MCF 10A (cell line): Measurements from ENCODE around the gene SLC19A3. TPM values are rescaled to one million over a fixed set of nuclear protein-coding genes. Genes with fewer than 3 reads are reported as not detected.

Source experiments
- BruUV-seq: library from RNA; stranded (reverse); fragments of 400-500 nt; replicated peaks from 2 replicates; lab custom pipeline; 2021; lab: Mats Ljungman, UMichigan
- CTCF ChIA-PET: fragments of 300-600 bp; sonication (Branson Sonifier 250); formaldehyde crosslinking; extraction: SDS; loops from one replicate; lab custom pipeline; 2021; ENCODE audit warnings: antibody characterized with exemption, inconsistent platforms; lab: Yijun Ruan, JAX
- POLR2A ChIA-PET: fragments of 300-600, 350-650 bp; sonication (Branson Sonifier 250); formaldehyde crosslinking; extraction: SDS; loops from one replicate; lab custom pipeline; 2020; ENCODE audit warnings: antibody characterized with exemption, inconsistent platforms; lab: Yijun Ruan, JAX
- DNase-seq: peaks from one replicate; pipeline ENCODE4 v3.0.0-alpha.2; 2018; ENCODE audit not compliant: unreplicated experiment
- H3K27ac Mint-ChIP-seq: one replicate; pipeline ENCODE4 v1.8.0; 2022; ENCODE audit warnings: mild to moderate bottlenecking, low read depth, mixed read lengths; ENCODE audit not compliant: unreplicated experiment
- H3K27me3 Mint-ChIP-seq: one replicate; pipeline ENCODE4 v1.8.0; 2022; ENCODE audit warnings: mixed read lengths; ENCODE audit not compliant: insufficient read depth, unreplicated experiment
- H3K36me3 Mint-ChIP-seq: one replicate; pipeline ENCODE4 v1.8.0; 2022; ENCODE audit warnings: mild to moderate bottlenecking, moderate library complexity, mixed read lengths; ENCODE audit not compliant: insufficient read depth, unreplicated experiment
- H3K4me1 Mint-ChIP-seq: one replicate; pipeline ENCODE4 v1.8.0; 2022; ENCODE audit warnings: mixed read lengths; ENCODE audit not compliant: insufficient read depth, unreplicated experiment
- H3K4me3 Mint-ChIP-seq: one replicate; pipeline ENCODE4 v1.8.0; 2022; ENCODE audit warnings: mild to moderate bottlenecking, moderate library complexity, mixed read lengths; ENCODE audit not compliant: unreplicated experiment
- H3K9me3 Mint-ChIP-seq: one replicate; pipeline ENCODE4 v1.8.0; 2022; ENCODE audit warnings: mixed read lengths; ENCODE audit not compliant: unreplicated experiment
- CTCF ChIP-seq: fragments of 200-600 bp; IDR thresholded peaks from one replicate; pipeline ENCODE4 v1.8.0; 2022; ENCODE audit warnings: antibody characterized with exemption, mild to moderate bottlenecking; ENCODE audit not compliant: unreplicated experiment
- intact Hi-C: fragments of 100-400 bp; cut with micrococcal nuclease; formaldehyde crosslinking; loops from 2 replicates; pipeline ENCODE4 v1.14.1; 2022
- total RNA-seq: library from RNA; stranded (reverse); gene quantifications from 2 replicates; pipeline ENCODE4 v1.2.3, GENCODE V29; 2022

SLC19A3 gene
- total RNA-seq, 1 experiment from 2014 or later, result not detected

- CTCF ChIA-PET, result interaction anchor here (0.6 to 1.6 kb wide), 4 partner anchors 116 to 1001 kb away, joined by 3 to 7 read pairs (median 3); no protein-coding TSS in a partner anchor
- BruUV-seq, result no TSS peak
- intact Hi-C loops, result loop anchor here (2.0 to 10.0 kb wide), 2 partner anchors 175 to 999 kb away; no protein-coding TSS in a partner anchor
- POLR2A ChIA-PET, result interaction anchor here (0.6 kb wide), 1 partner anchor 159 kb away, joined by 3 read pairs; no protein-coding TSS in a partner anchor
- Mint-ChIP-seq H3K27me3 (no peaks in the 10 kb centered on the region), H3K9me3 (no peaks in the 10 kb centered on the region), H3K4me3 (no peak overlapping the region), H3K27ac (no peak overlapping the region), H3K36me3 (no peaks in the 10 kb centered on the region), H3K4me1 (peaks cover 14% of the 10 kb centered on the region)
- peak; percentile 95 for DNase-seq
- no peak for TF ChIP-seq CTCF
Measured at GRCh38 chr2:227655454-227655853, 62.4 kb downstream of the SLC19A3 start.

GRCh38 chr2:227654426-227654825 lies 63.4 kb downstream of the SLC19A3 start:
- no TSS peak for BruUV-seq
- intact Hi-C loops, result loop anchor here (2.0 to 10.0 kb wide), 2 partner anchors 174 to 1000 kb away; no protein-coding TSS in a partner anchor
- no peak overlapping the region for H3K4me3 Mint-ChIP-seq
- H3K36me3 Mint-ChIP-seq, result no peaks in the 10 kb centered on the region
- TF ChIP-seq CTCF, result no peak
- no peak overlapping the region for H3K27ac Mint-ChIP-seq
- H3K27me3 Mint-ChIP-seq, result no peaks in the 10 kb centered on the region
- H3K4me1 Mint-ChIP-seq, result peaks cover 14% of the 10 kb centered on the region
- POLR2A ChIA-PET, result no interaction called here
- no peak for DNase-seq
- CTCF ChIA-PET, result interaction anchor here (0.6 to 1.4 kb wide), 4 partner anchors 111 to 235 kb away, joined by 3 to 7 read pairs (median 4); no protein-coding TSS in a partner anchor
- no peaks in the 10 kb centered on the region for H3K9me3 Mint-ChIP-seq

GRCh38 chr2:227653419-227653818 lies 64.4 kb downstream of the SLC19A3 start:
- H3K36me3 Mint-ChIP-seq, result no peaks in the 10 kb centered on the region
- DNase-seq, result peak; percentile 77
- no TSS peak for BruUV-seq

More at GRCh38 chr2:227653419-227653818, 64.4 kb downstream of the SLC19A3 start:
- ChIA-PET CTCF (interaction anchor here (1.0 to 1.4 kb wide), 3 partner anchors 113 to 174 kb away, joined by 3 to 5 read pairs (median 4); no protein-coding TSS in a partner anchor), POLR2A (no interaction called here)
- Mint-ChIP-seq H3K27ac (no peak overlapping the region), H3K4me1 (peaks cover 14% of the 10 kb centered on the region), H3K4me3 (no peak overlapping the region), H3K9me3 (no peaks in the 10 kb centered on the region), H3K27me3 (no peaks in the 10 kb centered on the region)
- intact Hi-C loops, result loop anchor here (10.0 kb wide), 1 partner anchor 1001 kb away; no protein-coding TSS in a partner anchor
- TF ChIP-seq CTCF, result no peak
